Measurements from ENCODE around the gene ARHGAP28.

- TF ChIP-seq CTCF (IDR thresholded peaks at IDR 0.05; ENCODE audit: insufficient read depth, low read length) = no peak
- no peak for TF ChIP-seq POLR2AphosphoS5 (IDR thresholded peaks at IDR 0.05; ENCODE audit: low read depth)
- no peak for TF ChIP-seq REST (IDR thresholded peaks at IDR 0.05; ENCODE audit: insufficient replicate concordance, low read depth)
- no peak for TF ChIP-seq GABPA (IDR thresholded peaks at IDR 0.05; ENCODE audit: low read depth)
- TF ChIP-seq SPI1 (IDR thresholded peaks at IDR 0.05; ENCODE audit: borderline replicate concordance, low read depth) = no peak
Observed at GRCh38 chr18:6939972-6940371, 210.5 kb downstream of the ARHGAP28 start.
